DOHH2 (cell line): ENCODE measurements around the gene SEC14L1.

ENCODE experiments used
- H3F3A ChIP-seq: fragments of 200-600 bp; sonication (generic), shearing (Covaris generic); 2 replicates; pipeline ENCODE4 v1.6.0; 2016; ENCODE audit warnings: antibody characterized with exemption, mild to moderate bottlenecking; ENCODE audit not compliant: control insufficient read depth, insufficient read depth
- H3K27ac ChIP-seq: fragments of 200-600 bp; sonication (generic); 2 replicates; pipeline ENCODE4 v1.5.1; 2014; ENCODE audit warnings: low read depth, mild to moderate bottlenecking, low read length, moderate library complexity
- H3K27me3 ChIP-seq: fragments of 200-600 bp; sonication (generic); 2 replicates; pipeline ENCODE4 v1.6.1; 2014; ENCODE audit warnings: mild to moderate bottlenecking, low read length, mixed read lengths; ENCODE audit not compliant: control insufficient read depth
- H3K36me3 ChIP-seq: fragments of 200-600 bp; sonication (generic); 2 replicates; pipeline ENCODE4 v1.6.1; 2014; ENCODE audit warnings: mild to moderate bottlenecking, low read length, moderate library complexity, mixed read lengths; ENCODE audit not compliant: control insufficient read depth
- H3K4me1 ChIP-seq: fragments of 200-600 bp; sonication (generic); 2 replicates; pipeline ENCODE4 v1.6.1; 2014; ENCODE audit warnings: mild to moderate bottlenecking, low read length, mixed read lengths; ENCODE audit not compliant: control insufficient read depth
- H3K4me2 ChIP-seq: fragments of 200-600 bp; sonication (generic); 2 replicates; pipeline ENCODE4 v1.6.0; 2014; ENCODE audit warnings: mild to moderate bottlenecking, low read length, moderate library complexity
- H3K4me3 ChIP-seq: fragments of 200-600 bp; sonication (generic); 2 replicates; pipeline ENCODE4 v1.5.1; 2014; ENCODE audit warnings: mild to moderate bottlenecking, low read length, mixed read lengths
- H3K79me2 ChIP-seq: fragments of 200-600 bp; sonication (generic); 2 replicates; pipeline ENCODE4 v1.6.1; 2014; ENCODE audit warnings: mild to moderate bottlenecking, low read length, mixed read lengths; ENCODE audit not compliant: control insufficient read depth
- H3K9me2 ChIP-seq: fragments of 200-600 bp; sonication (generic); replicated peaks from 2 replicates; pipeline ENCODE4 v1.6.1; 2014; ENCODE audit warnings: mild to moderate bottlenecking, low read length, mixed read lengths; ENCODE audit not compliant: control insufficient read depth
- H3K9me3 ChIP-seq: fragments of 200-600 bp; sonication (generic); 2 replicates; pipeline ENCODE4 v1.6.1; 2014; ENCODE audit warnings: antibody characterized with exemption, low read length, mixed read lengths; ENCODE audit not compliant: control insufficient read depth, insufficient read depth
- H4K20me1 ChIP-seq: fragments of 200-600 bp; sonication (generic); 2 replicates; pipeline ENCODE4 v1.6.0; 2014; ENCODE audit warnings: low read depth, mild to moderate bottlenecking, antibody characterized with exemption, low read length, moderate library complexity; ENCODE audit not compliant: control insufficient read depth, insufficient read depth
- EZH2phosphoT487 ChIP-seq: fragments of 200-600 bp; sonication (generic); IDR thresholded peaks from 2 replicates; pipeline ENCODE4 v1.6.1; 2017; ENCODE audit warnings: borderline replicate concordance, mild to moderate bottlenecking, antibody characterized with exemption, low read length, moderate library complexity, mixed read lengths
- TF ChIP-seq, protein P1 (sequence below): fragments of 200-600 bp; sonication (generic); IDR thresholded peaks from one replicate; pipeline ENCODE4 v1.5.1; 2014; ENCODE audit warnings: antibody characterized with exemption, mild to moderate bottlenecking, low read depth, low read length; ENCODE audit not compliant: poor library complexity, severe bottlenecking

Gene SEC14L1

DNA sequence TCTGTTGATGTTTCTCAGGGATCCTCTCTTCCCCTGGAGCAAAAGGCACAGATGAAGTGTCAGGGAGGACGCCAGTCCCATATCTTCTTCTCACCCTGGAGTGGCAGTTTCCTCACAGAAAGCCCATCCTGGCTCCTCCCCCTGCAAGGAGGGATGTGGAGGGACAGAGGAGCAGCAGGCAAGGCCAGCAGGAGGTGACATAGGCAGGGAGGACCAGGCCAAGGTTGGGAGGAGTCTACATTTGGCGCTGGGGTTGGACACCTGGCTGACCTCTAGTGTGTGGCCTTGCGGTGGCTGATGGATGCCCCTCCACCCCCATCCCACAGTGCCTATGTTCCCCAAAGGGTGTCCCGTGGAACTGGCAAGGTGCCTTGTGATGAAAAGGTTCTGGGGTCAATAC lies 125.4 kb downstream of the SEC14L1 start:
- Histone ChIP-seq H3K9me2 (no peaks in the 10 kb centered on the region), H3K4me3 (no peak overlapping the region), H3K27me3 (peaks cover 12% of the 10 kb centered on the region), H4K20me1 (no peaks in the 10 kb centered on the region), H3F3A (no peaks in the 10 kb centered on the region; the same call in 1 of the 2 replicates), H3K4me1 (peaks cover 4% of the 10 kb centered on the region), H3K9me3 (no peaks in the 10 kb centered on the region), H3K27ac (no peak overlapping the region), H3K4me2 (no peak overlapping the region), H3K79me2 (no peaks in the 10 kb centered on the region), H3K36me3 (no peaks in the 10 kb centered on the region)
- TF ChIP-seq, protein P1, sequence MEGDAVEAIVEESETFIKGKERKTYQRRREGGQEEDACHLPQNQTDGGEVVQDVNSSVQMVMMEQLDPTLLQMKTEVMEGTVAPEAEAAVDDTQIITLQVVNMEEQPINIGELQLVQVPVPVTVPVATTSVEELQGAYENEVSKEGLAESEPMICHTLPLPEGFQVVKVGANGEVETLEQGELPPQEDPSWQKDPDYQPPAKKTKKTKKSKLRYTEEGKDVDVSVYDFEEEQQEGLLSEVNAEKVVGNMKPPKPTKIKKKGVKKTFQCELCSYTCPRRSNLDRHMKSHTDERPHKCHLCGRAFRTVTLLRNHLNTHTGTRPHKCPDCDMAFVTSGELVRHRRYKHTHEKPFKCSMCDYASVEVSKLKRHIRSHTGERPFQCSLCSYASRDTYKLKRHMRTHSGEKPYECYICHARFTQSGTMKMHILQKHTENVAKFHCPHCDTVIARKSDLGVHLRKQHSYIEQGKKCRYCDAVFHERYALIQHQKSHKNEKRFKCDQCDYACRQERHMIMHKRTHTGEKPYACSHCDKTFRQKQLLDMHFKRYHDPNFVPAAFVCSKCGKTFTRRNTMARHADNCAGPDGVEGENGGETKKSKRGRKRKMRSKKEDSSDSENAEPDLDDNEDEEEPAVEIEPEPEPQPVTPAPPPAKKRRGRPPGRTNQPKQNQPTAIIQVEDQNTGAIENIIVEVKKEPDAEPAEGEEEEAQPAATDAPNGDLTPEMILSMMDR, result no peak
- no peak for TF ChIP-seq EZH2phosphoT487
